GM12801 (cell line): ENCODE results near the gene FNIP2.

ENCODE experiments used
- CTCF ChIP-seq: IDR thresholded peaks from one replicate; pipeline ENCODE4 v1.5.1; 2011; ENCODE audit warnings: control low read depth; ENCODE audit not compliant: insufficient read length; ENCODE audit errors: extremely low read depth

The FNIP2 gene

GRCh38 chr4:158758142-158758541 is 10.7 kb upstream of the FNIP2 start:
- no peak for TF ChIP-seq CTCF

GRCh38 chr4:158758703-158759102 is 10.1 kb upstream of the FNIP2 start:
- TF ChIP-seq CTCF = no peak

- TF ChIP-seq CTCF = no peak
Measured at GRCh38 chr4:158760866-158761265, 8.0 kb upstream of the FNIP2 start.

- no peak for TF ChIP-seq CTCF
Measured at GRCh38 chr4:158762553-158762952, 6.3 kb upstream of the FNIP2 start.

DNA sequence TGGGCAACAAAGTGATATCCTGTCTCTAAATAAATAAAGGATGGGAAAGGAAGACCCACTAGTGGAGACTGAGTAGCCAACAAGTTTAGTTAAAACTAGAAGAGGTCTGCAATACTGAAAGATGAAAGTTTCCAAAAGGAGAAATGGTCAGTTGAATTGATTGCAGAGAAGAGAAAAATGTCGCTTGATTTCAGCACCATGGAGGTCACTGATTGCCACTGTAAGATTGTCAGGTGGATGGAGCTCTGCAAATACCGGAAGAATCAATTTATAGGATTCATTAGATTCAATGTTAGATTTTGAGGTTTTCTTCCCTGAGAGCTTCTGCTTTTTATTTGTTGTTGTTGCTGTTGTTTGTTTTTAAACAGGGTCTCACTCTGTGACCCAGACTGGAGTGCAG is 5.4 kb upstream of the FNIP2 start:
- no peak for TF ChIP-seq CTCF

- TF ChIP-seq CTCF = no peak
Measured at GRCh38 chr4:158766434-158767044, 2.3 kb upstream of the FNIP2 start.

GRCh38 chr4:158767451-158767850 is 1.4 kb upstream of the FNIP2 start:
- no peak for TF ChIP-seq CTCF
